ENCODE results near the gene ZNF740.

The ZNF740 gene

GRCh38 chr12:53187145-53187899 is 6.8 kb downstream of the ZNF740 start:
- no peak for TF ChIP-seq CTCF (conservative IDR thresholded peaks at IDR 0.05; ENCODE audit: low read depth, low read length)
- no peak overlapping the region for H3K4me3 ChIP-seq (ENCODE audit: low read depth, low read length)
- no peak for DNase-seq (ENCODE audit: low read depth)

GRCh38 chr12:53190108-53190729 is 9.7 kb downstream of the ZNF740 start:
- peak; percentile 79 for DNase-seq (ENCODE audit: low read depth)
- no peak overlapping the region for H3K4me3 ChIP-seq (ENCODE audit: low read depth, low read length)
- TF ChIP-seq CTCF (conservative IDR thresholded peaks at IDR 0.05; ENCODE audit: low read depth, low read length), result peak; percentile 96

- H3K4me3 ChIP-seq (ENCODE audit: low read depth, low read length), result no peak overlapping the region
- TF ChIP-seq CTCF (conservative IDR thresholded peaks at IDR 0.05; ENCODE audit: low read depth, low read length), result no peak
- no peak for DNase-seq (ENCODE audit: low read depth)
Observed at GRCh38 chr12:53191096-53191884, 10.8 kb downstream of the ZNF740 start.

GRCh38 chr12:53191885-53192530 is 11.5 kb downstream of the ZNF740 start:
- no peak for TF ChIP-seq CTCF (conservative IDR thresholded peaks at IDR 0.05; ENCODE audit: low read depth, low read length)
- H3K4me3 ChIP-seq (ENCODE audit: low read depth, low read length), result no peak overlapping the region
- no peak for DNase-seq (ENCODE audit: low read depth)

- TF ChIP-seq CTCF (conservative IDR thresholded peaks at IDR 0.05; ENCODE audit: low read depth, low read length), result no peak
- no peak overlapping the region for H3K4me3 ChIP-seq (ENCODE audit: low read depth, low read length)
- DNase-seq (ENCODE audit: low read depth), result no peak
Observed at GRCh38 chr12:53192531-53193021, 12.1 kb downstream of the ZNF740 start.

GRCh38 chr12:53193040-53193439 is 12.5 kb downstream of the ZNF740 start:
- DNase-seq (ENCODE audit: low read depth), result no peak
- no peak overlapping the region for H3K4me3 ChIP-seq (ENCODE audit: low read depth, low read length)
- TF ChIP-seq CTCF (conservative IDR thresholded peaks at IDR 0.05; ENCODE audit: low read depth, low read length), result no peak

All from choroid plexus epithelial cell (primary cell).